HCT116 (cell line): ENCODE results near the gene RAB26. TPM values are rescaled to one million over a fixed set of nuclear protein-coding genes. Genes with fewer than 3 reads are reported as not detected.
A peak's percentile ranks its signal among the peaks of the same experiment; 100 is the strongest.

Source experiments
- ATAC-seq: fragments of 200-7000 bp; cut with Tn5 transposase; 2 replicates; pipeline ENCODE4 v1.9.1; 2020; ENCODE audit warnings: mild to moderate bottlenecking, moderate library complexity
- BruUV-seq: library from RNA; stranded (reverse); fragments of 400-500 nt; replicated peaks from 2 replicates; lab custom pipeline; 2021; lab: Mats Ljungman, UMichigan
- CTCF ChIA-PET: fragments of 300-600 bp; sonication (Branson Sonifier 250); formaldehyde crosslinking; loops from one replicate; lab custom pipeline; 2021; ENCODE audit warnings: antibody characterized with exemption; lab: Charles Lee
- POLR2A ChIA-PET: fragments of 300-600, 350-600 bp; sonication (Branson Sonifier 250); formaldehyde crosslinking; loops from one replicate; lab custom pipeline; 2021; ENCODE audit warnings: antibody characterized with exemption; lab: Charles Lee
- RAD21 ChIA-PET, 2 experiments: fragments of 300-600 bp; sonication (Branson Sonifier 250); formaldehyde crosslinking; loops; one replicate each; lab custom pipeline; 2023; ENCODE audit warnings: low total read pairs in 2 of 2; ENCODE audit not compliant: uncharacterized antibody in 2 of 2, unreplicated experiment in 2 of 2, low non-redundant PET in 1 of 2; lab: Charles Lee
- DNase-seq: peaks from one replicate; pipeline ENCODE4 v3.0.0-alpha.2; 2010; ENCODE audit warnings: low read depth, low spot score
- H2AFZ ChIP-seq: fragments of 200-600 bp; shearing (Covaris generic), sonication (generic); 2 replicates; pipeline ENCODE4 v1.6.1; 2017; ENCODE audit warnings: low read depth, mixed run types, mixed read lengths, antibody characterized with exemption, low read length; ENCODE audit not compliant: poor library complexity, severe bottlenecking
- H3K27ac ChIP-seq: 2 replicates; pipeline ENCODE4 v1.5.1; 2012; ENCODE audit warnings: low read depth, low read length
- H3K27me3 ChIP-seq: fragments of 200-600 bp; sonication (generic); 2 replicates; pipeline ENCODE4 v1.6.1; 2016; ENCODE audit warnings: mixed run types, low read length, mixed read lengths; ENCODE audit not compliant: insufficient read depth
- H3K36me3 ChIP-seq, 2 experiments: fragments of 200-500 bp in 1 of 2; fragments of 200-600 bp in 1 of 2; sonication (Bioruptor generic) in 1 of 2; sonication (generic) in 1 of 2; 2 replicates each; pipeline versions ENCODE4 v1.5.1 to v1.6.1; 2014 to 2016; ENCODE audit warnings: low read length in 2 of 2, inconsistent platforms in 1 of 2, mixed read lengths in 1 of 2, mixed run types in 1 of 2; ENCODE audit not compliant: insufficient read depth in 2 of 2, control insufficient read depth in 1 of 2
- H3K4me1 ChIP-seq, 2 experiments: fragments of 200-600 bp in 1 of 2; sonication (generic) in 1 of 2; 2 replicates each; pipeline versions ENCODE4 v1.5.1 to v1.6.1; 2012 to 2017; ENCODE audit warnings: low read length in 2 of 2, inconsistent platforms in 1 of 2, mild to moderate bottlenecking in 1 of 2, mixed read lengths in 1 of 2, mixed run types in 1 of 2, moderate library complexity in 1 of 2; ENCODE audit not compliant: insufficient read depth in 2 of 2, control insufficient read depth in 1 of 2
- H3K4me2 ChIP-seq: fragments of 200-600 bp; sonication (generic); 2 replicates; pipeline ENCODE4 v1.6.1; 2017; ENCODE audit warnings: mixed run types, low read length, mixed read lengths
- H3K4me3 ChIP-seq, 2 experiments: fragments of 200-600 bp in 1 of 2; sonication (generic) in 1 of 2; replicated peaks in 1 of 2; 2 replicates each; pipeline ENCODE4 v1.5.1; 2011 to 2016; ENCODE audit warnings: low read length in 2 of 2, control low read depth in 1 of 2, low read depth in 1 of 2, mild to moderate bottlenecking in 1 of 2, mixed read lengths in 1 of 2, mixed run types in 1 of 2
- H3K79me2 ChIP-seq: fragments of 200-600 bp; sonication (generic); 2 replicates; pipeline ENCODE4 v1.6.1; 2017; ENCODE audit warnings: mild to moderate bottlenecking, mixed run types, low read length, moderate library complexity, mixed read lengths; ENCODE audit not compliant: insufficient read depth
- H3K9ac ChIP-seq: fragments of 200-600 bp; sonication (generic); 2 replicates; pipeline ENCODE4 v1.6.1; 2016; ENCODE audit warnings: low read length, mixed read lengths
- H3K9me2 ChIP-seq: fragments of 200-600 bp; sonication (generic), shearing (Covaris generic); 2 replicates; pipeline ENCODE4 v1.6.1; 2017; ENCODE audit warnings: mixed run types, mild to moderate bottlenecking, moderate library complexity; ENCODE audit not compliant: insufficient read depth
- H3K9me3 ChIP-seq, 2 experiments: fragments of 200-500 bp in 1 of 2; fragments of 200-600 bp in 1 of 2; sonication (Bioruptor generic) in 1 of 2; sonication (generic) in 1 of 2; 2 replicates each; pipeline ENCODE4 v1.6.1; 2014 to 2017; ENCODE audit warnings: low read length in 2 of 2, mixed read lengths in 2 of 2, inconsistent platforms in 1 of 2, low read depth in 1 of 2, mild to moderate bottlenecking in 1 of 2, mixed run types in 1 of 2, moderate library complexity in 1 of 2; ENCODE audit not compliant: control insufficient read depth in 1 of 2, insufficient read depth in 1 of 2
- H4K20me1 ChIP-seq: fragments of 200-600 bp; sonication (generic), shearing (Covaris generic); 2 replicates; pipeline ENCODE4 v1.6.1; 2017; ENCODE audit warnings: mixed run types, mild to moderate bottlenecking, moderate library complexity; ENCODE audit not compliant: insufficient read depth
- CBX3 ChIP-seq: IDR thresholded peaks from 2 replicates; pipeline ENCODE4 v1.6.1; 2012; ENCODE audit warnings: low read depth
- CEBPB ChIP-seq: IDR thresholded peaks from 2 replicates; pipeline ENCODE4 v1.6.1; 2012; ENCODE audit warnings: low read depth
- ELF1 ChIP-seq: IDR thresholded peaks from 2 replicates; pipeline ENCODE4 v1.6.1; 2012; ENCODE audit warnings: low read depth, borderline replicate concordance
- JUND ChIP-seq: IDR thresholded peaks from 2 replicates; pipeline ENCODE4 v1.6.1; 2012
- POLR2A ChIP-seq: IDR thresholded peaks from 2 replicates; pipeline ENCODE4 v1.7.0; 2011; ENCODE audit warnings: borderline replicate concordance; ENCODE audit not compliant: insufficient read depth, insufficient read length; ENCODE audit errors: extremely low read depth
- POLR2AphosphoS5 ChIP-seq: IDR thresholded peaks from 2 replicates; pipeline ENCODE4 v1.6.1; 2011; ENCODE audit warnings: mild to moderate bottlenecking, low read depth, low read length, moderate library complexity
- YY1 ChIP-seq: IDR thresholded peaks from 2 replicates; pipeline ENCODE4 v1.6.1; 2011; ENCODE audit warnings: low read length, low read depth, moderate library complexity, mild to moderate bottlenecking; ENCODE audit not compliant: insufficient replicate concordance; ENCODE audit errors: extremely low read depth
- intact Hi-C: fragments of 100-400 bp; cut with micrococcal nuclease; formaldehyde crosslinking; loops from 2 replicates; pipeline ENCODE4 v1.10.0; 2022
- total RNA-seq: library from RNA; stranded (reverse); gene quantifications from one replicate; pipeline ENCODE4 v1.2.1, GENCODE V29; 2021; ENCODE audit not compliant: unreplicated experiment

Gene RAB26
- total RNA-seq, 1 experiment from 2014 or later, result 44.9 TPM

- TF ChIP-seq YY1 (no peak), POLR2AphosphoS5 (peak; percentile 74), ELF1 (no peak), POLR2A (peak; percentile 71), CEBPB (no peak), CBX3 (no peak)
Measured at GRCh38 chr16:2152695-2153506, 4.5 kb downstream of the RAB26 start (continued).

GRCh38 chr16:2154533-2155090, 6.2 kb downstream of the RAB26 start:
- Histone ChIP-seq H3K9ac (peak overlapping the region; percentile 91), H3K4me1 (peaks cover 50 to 76% of the 10 kb centered on the region in 2 experiments), H2AFZ (no peak overlapping the region), H3K79me2 (peaks cover 74% of the 10 kb centered on the region), H3K36me3 (peaks cover 0 to 32% of the 10 kb centered on the region in 2 experiments; a peak in 2 of 4 replicates), H3K4me3 (peak overlapping the region; percentile 77 to 98), H3K27ac (peak overlapping the region; percentile 84), H4K20me1 (no peaks in the 10 kb centered on the region; the same call in 1 of the 2 replicates), H3K27me3 (no peaks in the 10 kb centered on the region), H3K9me3 (no peaks in the 10 kb centered on the region), H3K4me2 (peak overlapping the region; percentile 99), H3K9me2 (no peaks in the 10 kb centered on the region)
- CTCF ChIA-PET, result interaction anchor here (1.2 kb wide), 2 partner anchors 14 to 132 kb away, joined by 5 to 11 read pairs; no protein-coding TSS in a partner anchor
- ATAC-seq (no peak), DNase-seq (no peak)
- POLR2A ChIA-PET, result interaction anchor here (0.6 to 1.8 kb wide), 26 partner anchors 13 to 382 kb away, joined by 3 to 21 read pairs (median 6); partner anchors contain the start of genes ECI1, MLST8, NPW and NTHL1
- TSS peak; percentile 85 for BruUV-seq
- intact Hi-C loops, result loop anchor here (5.0 kb wide), 2 partner anchors 68 to 868 kb away; partner anchors contain the start of genes E4F1, HCFC1R1, THOC6 and TNFRSF12A
- RAD21 ChIA-PET, result no interaction called here
- TF ChIP-seq JUND, result no peak
